Mucosa of stomach (tissue), 1 donor: ENCODE results near the gene CXCR6.
"Not testable (repeated sequence)": the region's sequence is repeated elsewhere in the genome, so short reads cannot be mapped to it uniquely, and the experiment has no call there.

Experiments used
- H3K27me3 ChIP-seq: one replicate; pipeline ENCODE4 v1.7.0; 2013; ENCODE audit warnings: mild to moderate bottlenecking, low read length; ENCODE audit not compliant: control insufficient read depth, insufficient read depth
- H3K36me3 ChIP-seq: one replicate; pipeline ENCODE4 v1.7.0; 2013; ENCODE audit warnings: low read length; ENCODE audit not compliant: control insufficient read depth, insufficient read depth
- H3K4me1 ChIP-seq: one replicate; pipeline ENCODE4 v1.7.0; 2013; ENCODE audit warnings: mild to moderate bottlenecking, low read length; ENCODE audit not compliant: control insufficient read depth, insufficient read depth
- H3K4me3 ChIP-seq: one replicate; pipeline ENCODE4 v1.7.0; 2013; ENCODE audit warnings: low read length
- H3K9ac ChIP-seq: one replicate; pipeline ENCODE4 v1.7.0; 2013; ENCODE audit warnings: mild to moderate bottlenecking, low read length, moderate library complexity
- H3K9me3 ChIP-seq: one replicate; pipeline ENCODE4 v1.7.0; 2013; ENCODE audit warnings: mild to moderate bottlenecking, low read length, moderate library complexity; ENCODE audit not compliant: control insufficient read depth
- donor health status: Pancreatic carcinoma.

The CXCR6 gene

DNA sequence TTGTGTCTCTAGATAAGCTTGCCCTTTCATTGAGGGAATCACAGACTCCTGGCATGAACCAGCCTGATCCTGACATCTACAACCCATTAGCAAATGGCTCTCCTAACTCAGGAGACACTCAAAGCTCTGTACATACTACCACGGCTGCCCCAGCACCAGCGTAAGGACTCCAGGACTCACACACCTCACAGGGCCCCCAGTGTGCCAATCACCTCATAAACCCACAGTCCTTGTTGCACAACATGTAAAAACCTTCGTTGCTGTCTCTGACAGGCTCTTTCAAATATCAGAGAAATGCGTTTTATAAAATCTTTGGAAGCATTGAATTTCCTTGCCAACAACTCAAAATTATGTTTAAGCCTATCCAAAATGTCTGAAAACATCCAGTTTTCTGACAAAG is 45.1 kb downstream of the CXCR6 start:
- no peak overlapping the region for H3K4me3 ChIP-seq

DNA sequence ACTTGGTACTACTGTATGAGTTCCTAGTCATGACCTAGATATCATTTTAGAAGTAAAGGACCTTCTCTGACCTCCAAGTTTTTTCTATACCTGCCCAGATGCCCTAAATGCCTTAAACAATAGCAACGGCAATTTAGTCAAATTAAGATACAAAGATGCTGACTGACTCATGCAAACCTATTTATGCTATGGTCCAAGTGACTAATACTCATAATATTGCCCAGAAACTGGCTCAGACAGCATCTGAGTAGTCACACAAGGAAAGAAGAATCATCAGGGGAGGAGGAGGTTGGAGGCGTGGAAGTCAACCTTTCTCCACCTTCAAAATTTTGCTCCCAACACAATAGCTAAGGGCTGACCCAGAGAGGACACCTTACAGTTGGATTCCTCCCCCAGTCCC is 45.5 kb downstream of the CXCR6 start:
- Histone ChIP-seq H3K27me3 (no peaks in the 10 kb centered on the region), H3K4me3 (no peak overlapping the region), H3K36me3 (no peaks in the 10 kb centered on the region), H3K9me3 (no peaks in the 10 kb centered on the region), H3K4me1 (peaks cover 83% of the 10 kb centered on the region), H3K9ac (no peak overlapping the region)

More for the DNA sequence above, 45.1 kb downstream of the CXCR6 start:
- peaks cover 86% of the 10 kb centered on the region for H3K4me1 ChIP-seq
- H3K36me3 ChIP-seq = no peaks in the 10 kb centered on the region
- no peaks in the 10 kb centered on the region for H3K9me3 ChIP-seq
- H3K27me3 ChIP-seq = no peaks in the 10 kb centered on the region
- peak overlapping the region; percentile 35 for H3K9ac ChIP-seq

DNA sequence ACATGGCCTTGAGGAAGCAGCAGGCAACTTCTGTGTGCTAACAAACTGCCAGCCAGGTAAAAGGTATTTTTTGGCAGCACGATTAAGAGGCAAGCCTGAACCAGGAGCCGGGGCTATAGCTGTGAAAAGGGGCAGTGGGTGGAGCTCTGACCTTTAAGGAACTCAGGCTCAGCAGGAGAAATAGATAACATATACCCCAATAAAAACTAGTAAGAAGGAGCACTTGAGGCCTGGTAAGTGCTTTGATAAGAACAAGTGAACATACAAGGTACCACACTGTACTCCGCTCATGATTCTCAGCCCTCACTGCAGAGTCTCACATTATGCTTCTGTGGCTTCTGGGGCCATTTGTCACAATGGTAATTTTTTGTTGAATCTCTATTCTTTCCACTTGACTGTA is 46.9 kb downstream of the CXCR6 start:
- peaks cover 70% of the 10 kb centered on the region for H3K4me1 ChIP-seq
- H3K36me3 ChIP-seq = no peaks in the 10 kb centered on the region
- no peak overlapping the region for H3K4me3 ChIP-seq
- H3K27me3 ChIP-seq = no peaks in the 10 kb centered on the region
- H3K9ac ChIP-seq = no peak overlapping the region
- H3K9me3 ChIP-seq = no peaks in the 10 kb centered on the region

DNA sequence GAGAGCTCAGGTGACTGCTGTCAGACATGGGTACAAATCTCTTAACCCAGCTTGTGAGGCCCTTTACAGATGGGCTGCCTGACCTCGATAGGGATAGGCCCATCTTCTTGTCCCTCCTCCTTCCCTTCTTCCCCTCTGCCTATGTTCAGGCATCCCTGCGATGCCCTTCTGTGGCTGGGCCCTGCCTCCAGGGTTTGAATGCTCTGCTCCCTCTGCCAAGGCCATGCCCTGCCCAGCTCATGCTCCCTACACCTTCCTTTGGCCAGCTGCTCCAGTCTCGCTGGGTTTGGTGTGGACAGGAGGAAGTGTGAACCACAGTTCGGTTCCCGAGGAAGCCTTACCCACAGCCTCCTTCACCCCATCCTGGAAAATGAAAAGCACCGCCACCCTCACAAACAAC is 48.1 kb downstream of the CXCR6 start:
- Histone ChIP-seq H3K27me3 (no peaks in the 10 kb centered on the region), H3K4me3 (no peak overlapping the region)

DNA sequence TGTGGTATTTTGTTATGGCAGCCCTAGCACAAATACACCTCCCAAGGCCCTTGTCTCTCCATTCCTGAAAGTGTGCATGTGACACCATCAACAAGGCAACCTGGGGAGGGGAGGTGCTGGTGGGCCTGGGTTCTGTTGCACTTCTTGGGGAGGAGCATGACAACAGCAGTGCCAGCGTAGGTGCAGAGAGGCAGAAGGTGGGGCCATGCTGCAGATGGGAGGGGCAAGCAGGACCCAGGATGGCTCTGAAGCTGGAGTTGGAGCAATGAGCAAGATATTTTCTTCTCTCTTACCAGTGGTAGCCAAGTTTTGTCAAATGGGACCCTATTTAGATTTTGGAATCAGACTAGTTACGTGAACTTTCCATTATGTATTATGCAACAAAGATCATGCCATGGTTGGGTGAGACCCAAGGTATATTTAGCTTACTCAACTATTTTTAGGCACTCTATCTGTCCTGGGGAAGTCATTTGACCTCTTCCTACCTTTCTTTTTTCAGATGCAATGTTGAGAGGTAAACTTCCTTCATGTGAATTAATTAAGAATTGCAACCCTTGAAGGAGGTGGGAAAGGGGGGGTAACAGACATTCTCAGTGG is 49.0 kb downstream of the CXCR6 start:
- H3K9ac ChIP-seq = no peak overlapping the region
- no peak overlapping the region for H3K4me3 ChIP-seq
- H3K27me3 ChIP-seq = no peaks in the 10 kb centered on the region
- H3K4me1 ChIP-seq = peaks cover 49% of the 10 kb centered on the region
- no peaks in the 10 kb centered on the region for H3K9me3 ChIP-seq
- H3K36me3 ChIP-seq = no peaks in the 10 kb centered on the region

More for the DNA sequence above, 48.1 kb downstream of the CXCR6 start:
- Histone ChIP-seq H3K4me1 (peaks cover 58% of the 10 kb centered on the region), H3K9ac (no peak overlapping the region), H3K36me3 (no peaks in the 10 kb centered on the region), H3K9me3 (no peaks in the 10 kb centered on the region)

DNA sequence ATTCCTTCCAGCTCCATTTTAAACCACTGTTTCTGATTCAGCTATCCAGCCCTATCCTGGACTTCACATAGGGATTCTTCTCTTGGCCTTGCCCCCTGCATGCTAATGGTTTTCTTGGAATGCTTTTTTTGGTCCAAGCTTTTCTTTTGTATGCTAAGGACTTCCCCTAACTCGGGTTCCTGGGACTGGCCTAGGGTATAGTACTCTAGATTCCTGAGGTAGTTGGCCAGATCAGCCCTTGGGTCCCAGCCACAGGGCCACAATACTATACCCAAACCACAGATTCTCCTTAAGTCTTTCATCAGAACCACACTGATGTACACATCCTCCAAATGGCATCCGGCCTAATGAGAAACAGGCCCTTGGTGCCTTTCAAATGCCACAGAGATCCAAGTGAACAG is 49.6 kb downstream of the CXCR6 start:
- H3K9ac ChIP-seq = no peak overlapping the region
- H3K36me3 ChIP-seq = no peaks in the 10 kb centered on the region
- peaks cover 43% of the 10 kb centered on the region for H3K4me1 ChIP-seq
- H3K27me3 ChIP-seq = no peaks in the 10 kb centered on the region
- H3K9me3 ChIP-seq = no peaks in the 10 kb centered on the region
- no peak overlapping the region for H3K4me3 ChIP-seq

DNA sequence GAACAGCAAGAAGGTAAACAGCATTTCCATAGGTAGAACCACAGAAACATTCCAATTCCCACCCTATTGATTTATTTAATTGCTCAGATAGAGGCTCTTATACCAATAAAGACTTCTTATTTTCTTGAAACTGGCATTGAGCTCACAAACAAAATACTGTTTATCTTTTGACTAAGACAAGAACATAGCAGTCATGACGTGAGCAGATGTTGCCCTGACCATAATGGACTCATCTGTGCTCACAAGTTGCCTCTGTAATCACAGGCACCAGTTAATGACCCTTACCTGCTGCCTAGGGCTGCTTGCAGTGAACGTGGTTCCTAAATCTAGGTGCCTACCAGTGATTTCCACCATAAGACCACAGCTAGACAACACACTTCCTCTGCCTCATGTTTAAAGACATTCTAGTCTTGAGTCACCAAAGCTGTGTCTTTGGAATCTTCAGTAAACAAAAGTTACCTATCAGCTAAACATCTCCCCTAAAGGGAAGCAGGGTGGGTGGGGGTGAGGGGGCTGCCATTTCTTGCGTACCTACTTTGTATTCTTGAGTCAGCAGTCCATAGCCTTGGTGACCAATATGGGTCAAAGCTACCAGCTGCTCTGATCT is 50.3 kb downstream of the CXCR6 start:
- Histone ChIP-seq H3K27me3 (no peaks in the 10 kb centered on the region), H3K4me1 (peaks cover 36% of the 10 kb centered on the region), H3K36me3 (no peaks in the 10 kb centered on the region), H3K9ac (no peak overlapping the region), H3K4me3 (no peak overlapping the region), H3K9me3 (no peaks in the 10 kb centered on the region)

DNA sequence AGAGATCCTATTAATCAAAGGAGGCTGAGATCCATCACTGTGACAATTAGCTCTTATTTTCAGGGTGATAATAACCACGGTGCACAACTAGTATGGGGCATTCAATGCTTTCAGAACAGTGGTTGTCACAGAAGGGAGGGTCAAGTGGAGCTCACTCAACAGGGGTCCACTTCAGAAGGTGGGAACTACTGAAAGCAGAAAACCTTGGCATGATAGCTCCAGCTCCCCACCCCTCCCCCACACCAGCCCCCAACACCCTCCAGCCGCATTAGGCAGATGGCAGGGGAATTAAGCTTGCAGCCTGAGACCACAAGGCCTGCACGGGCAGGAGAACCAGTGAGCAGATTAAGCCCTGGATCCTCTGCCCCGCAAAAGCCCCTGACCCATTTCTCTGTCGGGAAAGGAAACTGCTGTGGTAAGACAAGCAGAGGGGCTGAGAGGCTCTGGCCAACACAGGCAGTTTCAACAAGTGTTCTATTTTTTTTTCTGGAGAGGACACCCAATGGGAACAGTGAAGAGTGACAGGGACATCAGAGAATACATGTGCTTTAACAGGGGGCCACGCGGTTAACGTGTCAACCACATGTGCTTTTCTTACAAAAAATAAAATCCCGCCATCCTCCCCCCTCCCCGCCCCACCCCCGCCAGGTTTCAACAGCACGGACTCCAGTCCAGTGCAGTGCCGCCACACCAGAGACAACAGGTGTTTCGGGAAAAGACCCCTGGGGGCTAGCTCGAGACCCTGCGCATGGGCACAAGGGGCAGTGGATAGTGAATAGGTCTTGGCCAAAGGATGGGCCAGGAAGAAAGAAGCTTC is 51.4 kb downstream of the CXCR6 start:
- no peaks in the 10 kb centered on the region for H3K36me3 ChIP-seq
- H3K4me1 ChIP-seq = peaks cover 25% of the 10 kb centered on the region
- H3K9me3 ChIP-seq = no peaks in the 10 kb centered on the region
- H3K9ac ChIP-seq = peak overlapping the region; percentile 94
- no peaks in the 10 kb centered on the region for H3K27me3 ChIP-seq
- peak overlapping the region; percentile 48 for H3K4me3 ChIP-seq

DNA sequence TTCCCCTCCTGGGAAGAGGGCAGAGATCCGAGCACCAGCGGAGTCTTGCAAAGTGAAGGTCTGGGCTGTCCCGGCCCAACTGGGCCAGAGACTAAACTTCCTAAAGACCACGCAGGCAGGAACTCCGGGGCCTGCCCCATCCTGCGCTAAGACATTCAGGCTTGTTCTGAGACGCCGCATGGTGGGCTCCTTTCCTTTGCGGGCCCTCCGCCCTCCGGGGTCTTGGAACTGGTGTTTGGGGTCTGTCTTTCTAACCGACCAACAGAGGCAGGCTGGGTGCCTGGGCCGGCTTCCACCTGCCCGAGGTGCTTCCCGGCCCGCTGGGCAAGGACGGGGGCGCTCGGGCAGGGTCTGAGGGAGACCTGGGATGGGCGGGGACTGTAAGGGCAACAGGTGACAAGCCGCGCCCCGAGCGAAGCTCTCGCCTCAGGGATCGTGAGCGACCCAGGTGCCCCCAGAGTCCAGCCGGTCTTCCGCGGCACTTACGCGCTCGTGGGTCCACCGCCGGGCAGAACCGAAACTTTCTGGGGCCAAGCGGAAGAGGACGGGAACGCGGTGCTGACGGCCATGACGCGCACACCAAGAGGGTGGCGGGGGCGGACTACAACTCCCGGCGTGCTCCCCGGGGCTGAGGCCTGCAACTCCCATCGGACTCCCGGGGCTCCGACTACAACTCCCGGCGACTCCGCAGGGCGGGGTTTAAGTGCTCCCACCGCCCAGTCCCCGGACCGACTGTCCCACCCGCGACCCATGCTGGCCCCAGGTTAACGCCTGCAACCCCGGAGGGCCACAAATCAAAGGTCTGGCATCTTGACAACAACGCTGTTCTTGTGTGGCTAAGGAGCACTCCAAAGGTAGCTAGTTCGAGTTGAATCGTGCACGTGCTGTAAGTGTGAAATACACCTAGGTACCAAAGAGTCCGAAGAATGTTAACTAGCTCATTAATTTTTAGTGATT is 52.2 kb downstream of the CXCR6 start, which contains the start of gene FYCO1:
Gene FYCO1, minus strand, starts transcription at position 589 of the 957 bp plus-strand sequence. CDS start 10,914 bp downstream, outside the sequence.
- H3K9ac ChIP-seq = peak within 1 kb of the TSS; percentile 94
- peaks cover 17% of the 10 kb centered on the region for H3K4me1 ChIP-seq
- no peaks in the 10 kb centered on the region for H3K36me3 ChIP-seq
- no peaks in the 10 kb centered on the region for H3K27me3 ChIP-seq
- peak within 1 kb of the TSS; percentile 48 for H3K4me3 ChIP-seq
- H3K9me3 ChIP-seq = no peaks in the 10 kb centered on the region

DNA sequence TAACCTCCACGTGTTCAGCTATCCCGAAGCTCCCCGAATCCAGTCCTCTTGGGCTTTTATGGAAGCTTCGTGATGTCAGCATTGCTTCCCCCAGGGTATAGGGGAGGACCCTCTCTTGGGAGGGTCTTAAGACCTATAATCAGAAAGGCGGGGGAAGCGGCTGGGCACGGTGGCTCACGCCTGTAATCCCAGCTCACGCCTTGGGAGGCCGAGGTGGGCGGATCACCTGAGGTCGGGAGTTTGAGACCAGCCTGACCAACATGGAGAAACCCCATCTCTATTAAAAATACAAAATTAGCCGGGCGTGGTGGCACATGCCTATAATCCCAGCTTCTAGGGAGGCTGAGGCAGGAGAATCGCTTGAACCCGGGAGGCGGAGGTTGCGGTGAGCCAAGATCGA is 54.2 kb downstream of the CXCR6 start:
- not testable (repeated sequence) for H3K4me3 ChIP-seq, H3K9ac ChIP-seq, H3K27me3 ChIP-seq, H3K36me3 ChIP-seq, H3K4me1 ChIP-seq, H3K9me3 ChIP-seq

DNA sequence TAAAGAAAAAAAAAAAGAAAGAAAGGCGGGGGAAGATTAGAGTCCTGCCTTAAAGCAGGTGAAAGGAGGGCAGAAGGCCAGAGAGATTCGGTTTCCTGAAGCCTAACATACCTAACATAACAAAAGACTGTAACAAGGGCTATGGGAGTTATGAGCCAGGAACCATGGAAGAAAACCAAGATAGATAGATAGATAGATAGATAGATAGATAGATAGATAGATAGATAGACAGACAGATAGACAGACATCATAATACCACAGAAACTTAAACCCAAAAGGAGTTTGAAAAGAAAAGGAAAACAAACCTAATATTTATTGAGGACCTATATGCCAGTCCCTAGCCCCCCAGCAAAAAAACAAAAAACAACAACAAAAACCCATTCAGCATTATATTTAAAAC is 54.7 kb downstream of the CXCR6 start:
- H3K9me3 ChIP-seq = no peaks in the 10 kb centered on the region
- H3K27me3 ChIP-seq = no peaks in the 10 kb centered on the region
- no peaks in the 10 kb centered on the region for H3K36me3 ChIP-seq
- no peak overlapping the region for H3K9ac ChIP-seq
- peaks cover 6% of the 10 kb centered on the region for H3K4me1 ChIP-seq
- no peak overlapping the region for H3K4me3 ChIP-seq
